GM12891 (cell line): ENCODE results near the gene GDF15.

ENCODE experiments used
- POLR2A ChIP-seq: IDR thresholded peaks from 2 replicates; pipeline ENCODE4 v1.6.1; 2011; ENCODE audit warnings: low read depth, low read length, control low read depth
- POLR2AphosphoS5 ChIP-seq: IDR thresholded peaks from 2 replicates; pipeline ENCODE4 v1.6.1; 2011; ENCODE audit warnings: low read depth, low read length, control low read depth
- POU2F2 ChIP-seq: IDR thresholded peaks from 2 replicates; pipeline ENCODE4 v1.6.1; 2011; ENCODE audit warnings: low read depth, mild to moderate bottlenecking, control low read depth, low read length, moderate library complexity
- SPI1 ChIP-seq: IDR thresholded peaks from 2 replicates; pipeline ENCODE4 v1.6.1; 2011; ENCODE audit warnings: low read depth, low read length, control low read depth
- TAF1 ChIP-seq: IDR thresholded peaks from 2 replicates; pipeline ENCODE4 v1.6.1; 2011; ENCODE audit warnings: low read depth, low read length, control low read depth

DNA sequence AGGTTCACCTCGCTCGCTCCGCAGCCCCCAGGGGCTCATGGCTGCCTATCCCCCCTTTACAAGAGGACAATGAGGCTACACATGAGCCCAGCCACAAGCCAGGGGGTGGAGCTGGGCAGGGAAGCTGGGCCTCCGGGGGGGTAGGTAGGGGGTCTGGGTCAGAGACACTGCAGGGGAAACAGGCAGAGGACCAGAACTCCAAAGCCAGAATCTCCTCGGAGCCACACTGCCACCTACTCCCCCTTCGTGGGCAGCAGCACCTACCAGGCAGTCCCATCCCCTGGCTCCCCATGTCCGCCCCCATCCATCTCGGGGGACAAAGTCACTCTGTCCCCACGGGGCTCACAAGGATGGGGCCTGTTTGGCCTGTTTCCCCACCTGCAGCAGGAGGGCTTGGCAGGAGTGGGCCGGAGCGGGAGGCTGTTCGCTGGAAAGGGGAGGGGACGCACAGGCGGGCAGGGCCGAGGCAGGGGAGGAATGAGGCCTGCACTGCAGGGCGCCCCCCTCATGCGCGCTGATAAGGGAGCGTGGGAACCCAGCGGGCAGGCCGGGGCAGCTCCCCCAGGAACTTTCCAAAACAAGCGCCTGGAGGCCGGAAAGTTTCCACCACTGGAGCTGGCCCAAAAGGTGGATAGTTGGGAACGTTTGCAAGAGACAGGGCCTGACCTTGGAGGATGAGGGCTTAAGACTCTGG is 52.5 kb downstream of the GDF15 start:
- no peak; the same call in 1 of the 2 replicates for TF ChIP-seq POLR2A
- peak; percentile 41; the same call in 1 of the 2 replicates for TF ChIP-seq POLR2AphosphoS5
- TF ChIP-seq TAF1: no peak
- TF ChIP-seq SPI1: no peak
- TF ChIP-seq POU2F2: no peak
